NCI-H1436 treated with DMSO at 0.1 percent for 48 hours (cell line): Measurements from ENCODE around the gene URB2.
"Not testable (repeated sequence)": the region's sequence is repeated elsewhere in the genome, so short reads cannot be mapped to it uniquely, and the experiment has no call there.

Experiments
- DNase-seq: peaks from one replicate; lab custom pipeline; 2025; lab: John Stamatoyannopoulos, UW

URB2 gene

DNA sequence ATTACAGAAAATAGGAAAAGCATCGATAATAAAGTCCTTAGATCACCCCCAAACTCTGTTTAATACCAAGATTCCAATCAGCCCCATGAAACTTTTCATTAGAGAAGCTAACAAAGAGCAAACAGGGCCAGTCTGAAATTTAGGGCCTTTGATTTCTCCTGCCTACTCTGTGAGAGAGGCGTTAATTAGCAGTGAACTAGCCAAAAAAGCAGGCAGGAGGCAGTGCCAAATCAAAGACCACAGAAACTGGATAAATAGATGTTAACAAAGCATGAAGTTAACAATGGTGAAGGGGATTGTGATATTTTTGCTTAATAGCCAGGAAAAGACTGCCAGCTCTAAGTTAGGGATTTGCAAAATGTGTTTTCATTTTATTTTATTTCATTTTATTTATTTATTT is 11.3 kb upstream of the URB2 start:
- no peak for DNase-seq

DNA sequence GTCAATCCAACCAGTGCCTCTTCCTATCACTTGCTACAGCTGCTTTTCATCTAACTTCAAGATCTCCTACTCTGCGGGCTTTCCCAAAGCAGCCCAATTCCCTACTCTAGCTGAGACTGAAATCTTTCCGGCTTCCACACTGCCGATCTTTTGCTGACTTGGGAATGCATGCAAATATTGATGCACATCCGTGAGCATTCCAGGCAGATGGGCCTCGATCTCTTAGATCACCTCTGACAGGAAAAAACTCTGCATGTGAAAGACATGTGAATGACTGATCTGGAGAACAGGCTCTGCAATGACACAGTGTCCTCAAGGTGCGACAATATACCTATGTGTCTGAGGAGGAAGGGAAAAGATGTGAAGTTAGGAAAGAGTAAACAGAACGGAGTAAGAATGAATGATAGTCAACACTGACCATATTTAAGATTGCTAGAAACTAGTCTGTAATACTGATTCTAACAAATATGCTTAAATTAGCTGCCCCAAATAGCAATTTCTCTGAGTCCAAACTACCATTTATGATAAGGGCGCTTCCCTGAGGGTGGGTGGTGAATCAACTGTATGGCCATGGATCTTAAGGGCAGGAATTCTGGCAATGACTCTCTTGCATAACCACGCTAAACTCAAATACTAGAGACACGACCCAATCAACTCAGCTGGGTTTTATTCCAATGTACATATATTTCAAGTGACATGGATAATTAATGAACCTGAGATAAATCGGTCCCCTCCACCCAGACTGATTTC is 8.5 kb upstream of the URB2 start:
- no peak for DNase-seq

DNA sequence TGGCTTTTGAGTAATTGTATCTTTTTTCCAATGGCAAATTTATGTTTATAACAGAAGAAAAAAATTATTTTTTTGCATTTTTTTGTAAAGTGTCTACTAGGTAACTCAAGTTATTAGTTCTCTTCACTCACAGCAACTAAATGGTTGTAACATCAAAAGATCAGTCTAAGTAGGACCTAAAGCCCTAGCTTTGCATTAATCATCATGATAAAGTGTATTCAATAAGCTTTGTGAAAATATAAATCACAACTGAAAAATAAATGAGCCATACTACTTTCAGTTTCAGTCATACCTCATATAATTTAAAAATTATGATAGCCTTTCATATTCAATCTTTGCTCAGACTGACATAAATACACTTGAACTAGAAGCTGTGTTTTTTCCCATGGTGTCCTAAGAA is 7.0 kb upstream of the URB2 start:
- no peak for DNase-seq

DNA sequence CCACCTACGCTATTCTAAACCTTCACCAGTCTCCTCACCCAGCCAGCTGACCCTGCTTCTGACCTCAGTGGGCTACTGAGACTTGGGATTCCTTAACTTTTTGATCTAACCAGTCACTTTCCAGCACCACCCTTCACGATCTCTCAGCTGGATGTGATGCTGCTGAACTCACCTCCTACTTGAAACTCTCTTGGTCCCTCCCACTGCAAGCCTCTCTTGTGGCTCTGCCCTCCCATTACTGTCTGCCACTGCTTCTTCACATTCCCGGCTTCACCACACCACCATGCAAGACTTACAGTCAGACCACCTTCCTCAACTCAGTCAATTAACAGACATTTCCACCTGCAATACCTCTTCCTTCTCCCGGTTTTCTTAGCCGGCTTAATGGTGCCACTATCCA is 6.4 kb upstream of the URB2 start:
- DNase-seq: no peak

DNA sequence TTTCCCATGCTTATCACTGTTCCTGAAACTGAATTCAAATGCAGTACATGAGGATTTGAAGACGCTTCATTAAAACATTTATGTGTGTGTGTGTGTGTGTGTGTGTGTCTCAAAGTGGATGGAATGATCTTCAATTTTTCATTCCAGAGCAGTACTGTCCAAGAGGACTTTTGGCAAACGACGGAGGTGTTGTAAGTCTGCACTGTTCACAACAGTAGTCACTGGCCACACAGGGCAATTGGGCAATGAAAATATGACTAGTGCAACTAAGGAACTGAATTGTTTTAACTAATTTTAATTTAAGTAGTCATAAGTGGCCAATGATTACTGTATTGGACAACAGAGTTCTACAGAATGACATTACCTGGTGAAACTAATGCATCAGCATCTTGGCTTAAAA is 5.2 kb upstream of the URB2 start:
- DNase-seq: no peak

DNA sequence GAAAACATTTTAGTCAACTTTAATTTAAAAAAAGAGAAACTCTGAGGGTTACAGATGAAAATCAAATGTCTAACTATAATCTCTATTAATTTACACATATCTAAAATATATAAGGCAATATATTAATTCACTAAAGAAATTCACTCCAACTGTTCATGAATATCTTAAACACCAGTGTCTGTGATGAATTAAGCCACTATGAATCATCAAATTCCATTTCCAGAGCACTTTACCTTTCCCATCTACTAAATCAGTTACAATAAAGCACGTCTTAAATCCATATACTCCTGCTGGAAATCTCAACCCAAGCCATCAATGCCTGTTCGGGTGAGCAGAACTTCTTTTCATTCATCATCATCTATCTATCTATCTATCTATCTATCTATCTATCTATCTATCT is 4.4 kb upstream of the URB2 start:
- DNase-seq: no peak

DNA sequence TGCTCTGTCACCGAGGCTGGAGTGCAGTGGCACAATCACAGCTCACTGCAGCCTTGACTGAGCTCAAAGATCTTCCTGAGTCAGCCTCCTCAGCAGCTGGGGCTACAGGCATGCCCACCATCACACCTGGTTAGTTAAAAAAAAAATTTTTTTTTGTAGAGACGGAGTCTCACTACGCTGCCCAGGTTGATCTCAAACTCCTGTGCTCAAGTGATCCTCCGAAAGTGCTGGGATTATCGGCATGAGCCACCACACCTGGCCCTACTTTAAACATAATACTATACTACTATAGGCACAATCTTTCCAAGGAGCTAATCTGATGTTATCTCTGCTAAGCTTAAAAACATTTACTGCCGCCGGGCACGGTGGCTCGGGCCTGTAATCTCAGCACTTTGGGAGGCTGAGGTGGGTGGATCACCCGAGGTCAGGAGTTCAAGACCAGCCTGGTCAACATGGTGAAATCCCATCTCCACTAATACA is 3.4 kb upstream of the URB2 start:
- DNase-seq: not testable (repeated sequence)

DNA sequence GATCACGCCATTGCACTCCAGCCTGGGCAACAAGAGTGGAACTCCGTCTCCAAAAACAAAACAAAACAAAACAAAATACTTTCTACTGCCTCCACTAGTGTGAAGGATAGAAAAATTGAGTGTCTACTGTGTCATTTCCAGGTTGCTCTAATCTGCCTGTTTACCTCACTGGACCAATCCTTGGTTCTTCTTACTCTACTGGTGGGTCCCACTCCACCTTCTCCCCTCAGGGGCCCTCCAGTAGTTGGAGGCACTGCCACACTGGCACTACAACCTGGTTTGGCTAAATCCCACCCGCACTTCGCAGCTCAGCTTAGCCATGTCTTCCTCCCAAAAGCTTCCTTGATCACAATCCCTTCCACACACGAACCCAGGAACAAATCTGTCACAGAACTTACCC is 2.8 kb upstream of the URB2 start:
- DNase-seq: no peak

DNA sequence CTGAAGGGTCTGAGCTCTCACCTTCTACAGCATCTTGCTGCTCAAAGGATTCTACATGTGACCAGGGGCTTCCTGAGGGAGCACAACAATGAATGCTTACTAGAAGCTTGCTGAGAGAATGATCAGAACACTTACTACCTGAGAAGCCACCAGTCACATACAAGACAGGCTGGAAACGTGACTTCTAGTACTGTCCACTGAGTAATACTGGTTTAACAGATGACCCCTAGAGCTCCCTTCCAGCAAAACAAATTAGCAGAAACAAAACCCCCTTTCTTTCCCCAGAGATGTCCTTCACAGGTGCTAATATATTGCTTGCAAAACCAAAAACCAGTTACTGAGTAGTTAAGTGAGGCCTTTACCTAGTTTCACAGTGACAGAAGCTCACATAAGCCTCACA is 2.2 kb upstream of the URB2 start:
- DNase-seq: no peak

DNA sequence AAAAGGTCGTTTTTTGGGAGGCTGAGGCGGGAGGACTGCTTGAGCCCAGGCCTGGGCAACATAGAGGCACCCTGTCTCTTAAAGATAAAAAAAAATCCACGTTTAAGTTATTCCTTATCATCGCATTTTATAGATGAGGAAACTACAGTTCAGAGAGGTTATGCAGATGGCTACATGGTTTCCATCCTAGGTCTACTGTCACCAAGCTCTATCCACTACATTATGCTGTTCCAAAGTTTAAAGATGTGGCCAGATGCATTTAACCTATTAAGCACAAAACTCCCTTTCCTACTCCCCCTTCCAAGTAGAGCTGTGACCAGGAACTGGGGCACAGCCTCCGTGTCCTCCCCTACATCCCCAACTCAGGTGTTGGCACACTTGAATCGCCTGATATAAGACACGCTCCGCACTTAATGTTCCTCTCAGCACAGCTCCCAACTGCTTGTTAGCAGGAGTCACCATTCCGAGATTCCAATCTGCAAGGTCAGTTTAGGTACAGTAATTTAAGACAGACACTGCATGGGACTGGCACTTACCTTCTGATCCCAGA is 1.5 kb upstream of the URB2 start:
- DNase-seq: no peak

DNA sequence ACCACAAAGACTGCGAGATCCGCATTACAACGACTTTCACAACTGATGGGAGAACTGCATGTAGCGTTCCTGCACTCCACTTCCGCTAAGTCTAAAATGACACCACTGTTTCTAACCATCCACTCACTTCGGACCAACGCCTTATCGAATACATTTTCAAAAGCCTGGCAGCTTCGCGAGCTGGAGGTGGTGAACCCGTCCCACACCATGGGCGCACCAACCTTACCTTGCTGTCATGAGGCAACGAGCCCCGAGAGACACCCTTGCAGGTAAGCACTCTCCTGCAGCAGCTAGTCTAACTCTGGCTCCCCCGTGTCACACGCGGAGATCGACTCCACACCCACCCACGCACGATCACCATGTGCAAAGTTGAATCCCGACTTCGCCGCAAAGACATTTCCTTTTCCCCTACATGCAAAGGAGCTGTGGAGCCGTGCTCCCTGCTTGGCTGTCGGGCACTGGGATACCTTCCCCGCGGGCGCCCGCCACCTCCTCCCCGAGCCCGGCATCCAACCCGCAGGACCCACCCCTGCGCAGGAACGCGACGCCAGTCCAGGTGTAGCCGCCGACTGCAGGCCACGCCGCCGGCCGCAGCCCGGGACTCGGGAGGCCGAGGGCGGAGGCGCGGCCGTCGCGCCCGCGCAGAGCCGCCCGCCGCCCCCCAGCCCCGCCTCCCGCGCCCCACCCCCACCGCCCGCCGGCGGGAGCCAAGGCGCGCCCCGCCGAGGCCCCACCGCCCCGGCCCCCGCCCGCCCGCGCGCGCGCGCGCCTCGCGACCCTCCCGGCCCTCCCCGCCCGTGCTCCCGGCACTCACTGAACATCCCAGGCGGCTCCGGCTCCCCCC is 754 bp upstream of the URB2 start:
- DNase-seq: peak; percentile 5

DNA sequence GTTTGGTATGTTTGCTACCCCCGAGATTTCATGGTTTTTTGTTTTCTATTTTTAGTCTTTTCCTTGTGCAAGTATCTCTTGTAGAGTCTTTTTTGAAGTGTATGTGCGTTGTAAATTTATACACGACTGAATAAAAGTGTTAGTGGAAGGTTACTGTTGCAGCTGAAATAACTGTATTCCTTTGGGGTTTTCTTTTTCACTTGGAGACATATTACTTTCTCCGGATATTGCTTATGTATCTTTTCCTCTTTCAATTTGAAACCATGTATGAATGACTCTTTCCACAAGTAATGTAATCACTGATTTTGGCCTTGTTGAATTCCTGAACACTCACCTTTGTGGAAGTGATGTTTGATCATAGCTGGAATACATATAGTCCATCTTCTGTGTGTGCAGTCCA is 956 bp downstream of the URB2 start:
- DNase-seq: no peak

DNA sequence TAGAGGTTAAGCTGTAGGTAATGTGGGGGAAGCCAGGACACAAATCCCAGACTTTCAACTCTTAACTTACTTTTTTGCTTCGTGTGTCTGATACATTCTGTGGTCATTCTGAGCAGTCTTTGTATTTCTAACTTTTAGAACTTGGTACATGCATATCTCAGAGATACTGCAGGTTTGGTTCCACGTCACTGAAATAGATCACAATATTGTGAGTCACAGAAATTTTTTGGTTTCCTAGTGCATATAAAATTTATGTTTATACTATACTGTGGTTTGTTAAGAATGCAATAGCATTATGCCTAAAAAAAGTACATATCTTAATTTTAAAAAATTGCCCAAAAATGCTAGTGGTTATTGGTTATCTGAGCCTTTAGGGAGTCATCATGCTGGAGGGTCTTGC is 3.2 kb downstream of the URB2 start:
- DNase-seq: no peak

DNA sequence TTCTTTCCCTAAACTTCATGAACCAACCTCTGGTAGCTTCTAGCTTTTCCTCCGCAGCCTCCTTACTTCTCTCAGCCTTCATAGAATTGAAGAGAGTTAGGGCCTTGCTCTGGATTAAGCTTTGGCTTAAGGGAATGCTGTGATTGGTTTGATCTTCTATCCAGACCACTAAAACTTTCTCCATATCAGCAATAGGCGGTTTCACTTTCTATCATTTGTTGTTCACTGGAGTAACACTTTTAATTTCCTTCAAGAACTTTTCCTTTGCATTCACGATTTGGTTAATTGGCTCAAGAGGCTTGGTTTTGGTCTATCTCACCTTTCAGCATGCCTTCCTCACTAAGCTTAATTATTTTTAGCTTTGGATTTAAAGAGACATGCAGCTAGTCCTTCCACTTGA is 5.1 kb downstream of the URB2 start:
- DNase-seq: no peak

DNA sequence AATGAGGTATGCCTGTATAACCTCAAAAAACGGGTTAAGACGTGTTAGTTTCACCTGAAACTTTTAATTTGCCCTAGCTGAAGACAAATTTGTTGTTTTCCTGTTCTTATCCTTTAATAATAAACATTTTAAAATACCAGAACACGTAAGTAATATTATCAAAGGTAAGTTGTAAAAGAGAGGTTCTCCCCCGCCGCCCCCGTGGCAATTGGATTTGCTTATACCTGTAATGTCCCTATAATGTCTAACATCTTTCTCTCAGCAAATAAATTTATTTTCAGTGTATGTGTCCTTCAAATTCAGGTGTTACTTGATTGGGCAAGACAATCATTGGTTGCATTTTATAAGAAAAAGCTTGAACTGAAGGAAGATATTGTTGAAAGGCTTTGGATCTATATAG is 5.9 kb downstream of the URB2 start:
- DNase-seq: no peak

DNA sequence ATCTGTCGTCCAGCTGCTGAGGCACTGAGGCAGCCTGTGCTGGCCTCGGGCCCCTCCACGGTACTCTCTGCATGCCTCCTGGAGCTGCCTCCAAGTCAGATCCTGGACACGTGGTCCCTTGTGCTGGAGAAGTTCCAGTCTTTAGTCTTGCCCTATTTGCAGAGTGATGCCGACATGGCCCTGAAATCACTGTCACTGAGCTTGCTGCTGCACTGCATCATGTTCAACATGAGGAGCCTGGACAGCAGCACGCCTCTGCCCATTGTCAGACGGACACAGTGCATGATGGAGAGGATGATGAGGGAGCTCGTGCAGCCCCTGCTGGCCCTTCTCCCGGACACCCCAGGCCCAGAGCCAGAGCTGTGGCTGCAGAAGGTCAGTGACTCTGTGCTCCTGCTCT is 10.0 kb downstream of the URB2 start:
- DNase-seq: no peak

DNA sequence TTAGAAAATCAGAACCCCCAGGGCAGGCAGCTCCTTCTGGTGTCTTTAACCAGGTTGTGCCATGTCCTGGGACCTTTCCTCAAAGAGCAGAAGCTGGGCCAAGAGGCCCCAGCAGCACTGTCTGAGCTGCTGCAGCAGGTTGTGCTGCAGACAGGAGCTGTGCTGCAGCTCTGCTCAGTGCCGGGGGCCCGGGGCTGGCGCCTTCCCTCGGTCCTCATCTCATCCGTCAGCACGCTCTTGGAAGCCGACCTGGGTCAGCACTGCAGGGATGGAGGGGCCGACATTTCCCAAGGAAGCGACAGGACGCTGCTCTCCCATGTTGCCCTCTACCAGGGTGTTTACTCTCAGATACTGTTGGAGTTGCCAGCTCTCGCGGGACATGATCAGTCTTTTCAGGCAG is 11.7 kb downstream of the URB2 start:
- no peak for DNase-seq

DNA sequence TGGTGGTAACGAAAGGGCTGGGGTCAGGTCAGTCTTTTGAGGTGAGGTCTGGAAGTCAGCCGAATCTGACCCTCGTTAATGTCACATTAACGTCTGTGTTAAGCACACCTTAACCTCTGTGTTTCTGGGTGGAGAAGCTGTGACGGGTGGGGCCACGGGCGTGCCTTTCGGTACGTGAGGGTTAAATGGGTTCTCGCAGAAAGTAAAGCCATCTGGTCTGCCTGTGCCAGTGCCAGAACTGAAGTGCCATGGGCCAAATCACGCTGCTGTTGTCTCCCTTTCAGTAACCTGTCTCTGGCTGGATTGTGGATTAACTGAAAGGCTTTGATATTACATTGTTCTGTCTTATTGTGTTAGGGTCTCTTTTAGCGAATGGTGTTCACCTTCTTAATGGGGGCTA is 14.4 kb downstream of the URB2 start:
- DNase-seq: no peak

DNA sequence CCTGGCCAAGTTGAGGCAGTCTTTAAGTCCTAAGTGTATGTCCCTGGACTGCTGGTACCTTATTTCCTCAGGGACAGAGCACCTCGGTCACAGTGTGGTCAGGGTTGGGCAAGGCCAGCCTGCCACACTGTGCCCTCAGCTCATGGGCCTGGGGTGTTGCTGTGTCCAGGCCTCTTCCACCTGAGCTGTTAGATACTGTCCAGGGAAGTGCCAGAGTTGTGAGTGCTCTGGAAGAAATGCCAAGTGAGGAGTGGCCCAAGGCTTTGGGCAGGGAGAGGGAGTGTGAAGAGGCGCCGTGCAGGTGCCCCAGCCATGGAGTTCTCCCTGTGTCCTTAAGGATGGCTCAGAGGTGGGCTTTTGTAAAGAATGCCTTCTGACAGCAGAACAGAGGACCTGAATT is 15.3 kb downstream of the URB2 start:
- DNase-seq: no peak

DNA sequence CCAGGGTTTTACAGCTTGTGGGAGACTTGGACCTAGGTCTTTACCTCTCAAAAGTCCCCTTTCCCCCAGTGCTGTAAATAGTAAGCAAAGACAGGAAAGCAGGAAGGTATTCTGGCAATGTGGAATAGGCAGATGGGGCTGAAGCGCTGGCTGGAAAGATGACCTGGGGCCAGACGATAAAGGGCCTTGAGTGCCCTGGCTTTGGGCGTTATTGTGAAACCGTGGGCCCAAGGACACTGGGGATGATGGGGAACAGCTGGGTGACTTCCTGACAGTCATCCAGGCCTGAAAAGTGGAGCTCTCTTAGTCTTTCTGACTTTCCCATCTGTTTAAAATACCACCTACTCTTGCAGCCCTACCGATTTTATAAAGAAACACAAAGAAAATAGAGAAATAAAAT is 16.3 kb downstream of the URB2 start:
- no peak for DNase-seq

DNA sequence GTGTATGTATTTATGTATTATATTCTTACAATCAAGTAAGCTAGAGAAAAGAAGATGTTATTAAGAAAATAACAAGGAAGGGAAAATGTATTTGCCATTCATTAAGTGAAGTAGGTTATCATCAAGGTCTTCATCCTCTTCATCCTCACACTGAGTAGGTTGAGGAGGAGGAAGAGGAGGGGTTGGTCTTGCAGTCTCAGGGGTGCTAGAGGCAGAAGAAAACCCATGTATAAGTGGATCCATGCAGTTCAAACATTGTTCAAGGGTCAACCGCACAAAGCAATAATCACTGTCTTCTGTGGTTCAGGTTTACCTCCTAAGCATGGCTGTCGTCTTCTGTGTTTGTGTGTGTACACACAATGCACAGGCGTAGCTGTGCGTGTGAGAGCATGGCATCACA is 16.9 kb downstream of the URB2 start:
- no peak for DNase-seq

DNA sequence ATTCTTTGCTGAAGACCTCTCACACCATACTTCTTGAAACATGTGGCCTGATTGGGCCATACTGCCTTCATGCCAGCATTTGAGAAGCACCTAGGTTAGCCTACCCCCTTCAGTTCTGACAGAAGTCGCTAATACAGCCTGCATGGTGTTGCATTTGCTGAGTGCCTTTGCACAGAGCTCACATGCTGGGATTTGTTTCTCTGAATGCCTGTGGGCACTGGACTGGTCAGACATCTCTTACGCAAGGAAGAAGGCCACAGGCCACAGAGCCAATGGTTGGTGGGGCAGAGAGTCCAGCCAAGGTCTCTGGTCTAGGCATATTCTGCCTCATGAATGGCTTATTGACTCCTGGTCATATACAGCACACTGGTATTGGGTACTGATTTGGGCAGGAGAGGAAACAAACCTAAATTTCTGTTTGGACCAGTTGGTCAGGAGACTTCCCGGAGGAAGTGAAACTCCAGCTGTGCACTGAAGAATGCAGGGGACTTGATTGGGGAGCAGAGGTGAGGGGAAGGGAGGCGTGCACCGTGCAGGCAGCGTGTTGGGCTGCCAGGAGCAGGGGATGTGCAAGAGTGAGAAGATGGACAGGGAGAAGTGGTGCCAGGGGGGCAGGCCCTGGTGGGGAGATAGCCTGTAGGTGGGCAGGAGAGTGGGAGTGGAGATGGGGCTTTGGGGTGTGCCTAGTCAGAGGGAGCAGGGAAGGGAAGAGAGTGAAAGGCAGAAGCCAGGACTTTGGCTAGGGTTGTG is 18.1 kb downstream of the URB2 start:
- DNase-seq: no peak
